Measurements from ENCODE around the gene BEND3. TPM values are rescaled to one million over a fixed set of nuclear protein-coding genes. Genes with fewer than 3 reads are reported as not detected.
A peak's percentile ranks its signal among the peaks of the same experiment; 100 is the strongest.

Gene BEND3
- total and polyA plus RNA-seq, 10 of the 15 experiments (the other 5 are each of a cell fraction or from before 2014, with no cell fraction given), result 1.1 to 9.0 (median 3.6) TPM

DNA sequence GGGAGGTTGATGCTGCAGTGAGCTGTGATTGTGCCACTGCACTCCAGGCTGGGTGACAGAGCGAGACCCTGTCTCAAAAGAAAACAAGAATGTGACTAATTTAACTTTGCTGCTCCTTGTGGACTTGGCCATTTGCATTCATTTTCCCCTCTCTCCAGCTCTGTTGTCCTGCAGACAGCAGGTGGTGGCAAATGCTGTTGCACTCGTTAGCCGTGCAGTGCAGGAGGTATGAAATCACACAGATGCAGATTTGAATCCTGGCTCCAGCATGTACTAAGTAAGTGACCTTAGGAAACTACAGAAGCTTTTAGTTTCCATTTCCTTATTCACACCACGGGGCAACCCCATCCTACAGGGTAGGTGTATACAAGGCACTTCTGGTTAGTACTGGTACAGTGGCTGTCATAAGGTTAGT is 9.6 kb upstream of the BEND3 start:
- Histone ChIP-seq H3K4me1 (ENCODE audit: control insufficient read depth, insufficient read depth, low read length) (peaks cover 13% of the 10 kb centered on the region), H3K4me3 (no peak overlapping the region), H3K27ac (ENCODE audit: control insufficient read depth, insufficient read depth) (no peak overlapping the region), H3K79me2 (ENCODE audit: control insufficient read depth, insufficient read depth, low read length) (no peaks in the 10 kb centered on the region), H3K9me3 (replicated peaks; ENCODE audit: control insufficient read depth, insufficient read depth, low read length) (no peaks in the 10 kb centered on the region), H3K4me2 (ENCODE audit: control insufficient read depth, insufficient read depth) (peak overlapping the region; percentile 44; the same call in 1 of the 2 replicates), H2AFZ (ENCODE audit: control insufficient read depth, low read depth, low read length) (peak overlapping the region; percentile 67), H3K36me3 (ENCODE audit: control insufficient read depth in 2 of 2, insufficient read depth in 2 of 2, low read length in 1 of 2) (no peaks in the 10 kb centered on the region), H4K20me1 (ENCODE audit: control insufficient read depth, insufficient read depth) (no peaks in the 10 kb centered on the region), H3K27me3 (replicated peaks in 1 of 2; ENCODE audit: control insufficient read depth in 2 of 2, insufficient read depth in 2 of 2, low read length in 1 of 2) (no peaks in the 10 kb centered on the region), H3K9ac (ENCODE audit: control insufficient read depth, insufficient read depth, low read length) (no peak overlapping the region)
- FAIRE-seq, result no peak
- in situ Hi-C loops (cut with MboI), result no loop called here
- ATAC-seq, result peak; percentile 91
- WGBS (ENCODE audit: insufficient coverage, insufficient replicate concordance, low lambda C conversion rate, missing lambda C conversion rate), result 0% methylated on average over 4 of the region's 4 CpGs
- BruUV-seq (replicated peaks), result no TSS peak
- intact Hi-C loops (cut with micrococcal nuclease; ENCODE audit: unreplicated experiment), result no loop called here
- POLR2A ChIA-PET, result no interaction called here
- CTCF ChIA-PET, result interaction anchor here (0.8 to 1.4 kb wide), 4 partner anchors 9 to 193 kb away, joined by 3 to 6 read pairs (median 3); partner anchors contain the start of gene BEND3
- RAD21 ChIA-PET (ENCODE audit: unreplicated experiment), result interaction anchor here (2.8 kb wide), 2 partner anchors 9 to 11 kb away, joined by 7 to 11 read pairs; partner anchors contain the start of gene BEND3
- DNase-seq (ENCODE audit: low read depth, low spot score), result peak; percentile 40
- SMC1A ChIA-PET (ENCODE audit: uncharacterized antibody, unreplicated experiment), result interaction anchor here (0.8 to 1.4 kb wide), 5 partner anchors 9 to 335 kb away, joined by 3 to 5 read pairs (median 3); no protein-coding TSS in a partner anchor
- TF ChIP-seq SP1 (IDR thresholded peaks at IDR 0.05; ENCODE audit: low read depth, low read length), result no peak
- TF ChIP-seq STAT3 (IDR thresholded peaks at IDR 0.05; ENCODE audit: low read depth, low read length), result no peak
- TF ChIP-seq ETV6 (conservative IDR thresholded peaks at IDR 0.05 in 1 of 2, IDR thresholded peaks at IDR 0.05 in 1 of 2; ENCODE audit: borderline replicate concordance in 1 of 2, low read depth in 1 of 2), result peak in 1 of 2 experiments; percentile 51; a peak in 1 of 4 replicates
- no peak for TF ChIP-seq STAT1 (conservative IDR thresholded peaks at IDR 0.05)
- TF ChIP-seq ASH2L (IDR thresholded peaks at IDR 0.05; ENCODE audit: borderline replicate concordance, low read depth), result no peak
- no peak for TF ChIP-seq ZBED1 (IDR thresholded peaks at IDR 0.05; ENCODE audit: borderline replicate concordance)
- TF ChIP-seq SMARCA5 (IDR thresholded peaks at IDR 0.05), result no peak
- TF ChIP-seq POLR2AphosphoS5 (IDR thresholded peaks at IDR 0.05; ENCODE audit: low read length), result no peak
- no peak for TF ChIP-seq BHLHE40 (IDR thresholded peaks at IDR 0.05; ENCODE audit: borderline replicate concordance in 1 of 2, low read depth in 2 of 2, low read length in 1 of 2)
- TF ChIP-seq ATF7 (IDR thresholded peaks at IDR 0.05; ENCODE audit: low read depth), result 0 out of 2 replicates have a peak, but pooled peaks have one; percentile 14
- TF ChIP-seq, protein P1, sequence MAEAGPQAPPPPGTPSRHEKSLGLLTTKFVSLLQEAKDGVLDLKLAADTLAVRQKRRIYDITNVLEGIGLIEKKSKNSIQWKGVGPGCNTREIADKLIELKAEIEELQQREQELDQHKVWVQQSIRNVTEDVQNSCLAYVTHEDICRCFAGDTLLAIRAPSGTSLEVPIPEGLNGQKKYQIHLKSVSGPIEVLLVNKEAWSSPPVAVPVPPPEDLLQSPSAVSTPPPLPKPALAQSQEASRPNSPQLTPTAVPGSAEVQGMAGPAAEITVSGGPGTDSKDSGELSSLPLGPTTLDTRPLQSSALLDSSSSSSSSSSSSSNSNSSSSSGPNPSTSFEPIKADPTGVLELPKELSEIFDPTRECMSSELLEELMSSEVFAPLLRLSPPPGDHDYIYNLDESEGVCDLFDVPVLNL (IDR thresholded peaks at IDR 0.05; ENCODE audit: low read depth, low read length), result no peak
- TF ChIP-seq CBX5 (IDR thresholded peaks at IDR 0.05; ENCODE audit: low read depth), result no peak
- TF ChIP-seq, protein P2, sequence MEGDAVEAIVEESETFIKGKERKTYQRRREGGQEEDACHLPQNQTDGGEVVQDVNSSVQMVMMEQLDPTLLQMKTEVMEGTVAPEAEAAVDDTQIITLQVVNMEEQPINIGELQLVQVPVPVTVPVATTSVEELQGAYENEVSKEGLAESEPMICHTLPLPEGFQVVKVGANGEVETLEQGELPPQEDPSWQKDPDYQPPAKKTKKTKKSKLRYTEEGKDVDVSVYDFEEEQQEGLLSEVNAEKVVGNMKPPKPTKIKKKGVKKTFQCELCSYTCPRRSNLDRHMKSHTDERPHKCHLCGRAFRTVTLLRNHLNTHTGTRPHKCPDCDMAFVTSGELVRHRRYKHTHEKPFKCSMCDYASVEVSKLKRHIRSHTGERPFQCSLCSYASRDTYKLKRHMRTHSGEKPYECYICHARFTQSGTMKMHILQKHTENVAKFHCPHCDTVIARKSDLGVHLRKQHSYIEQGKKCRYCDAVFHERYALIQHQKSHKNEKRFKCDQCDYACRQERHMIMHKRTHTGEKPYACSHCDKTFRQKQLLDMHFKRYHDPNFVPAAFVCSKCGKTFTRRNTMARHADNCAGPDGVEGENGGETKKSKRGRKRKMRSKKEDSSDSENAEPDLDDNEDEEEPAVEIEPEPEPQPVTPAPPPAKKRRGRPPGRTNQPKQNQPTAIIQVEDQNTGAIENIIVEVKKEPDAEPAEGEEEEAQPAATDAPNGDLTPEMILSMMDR (IDR thresholded peaks at IDR 0.05 in 2 of 3, conservative IDR thresholded peaks at IDR 0.05 in 1 of 3; ENCODE audit: control insufficient read depth in 2 of 3, extremely low read depth in 1 of 3, insufficient read depth in 1 of 3, low read depth in 3 of 3, low read length in 3 of 3), result peak in 1 of 3 experiments; percentile 13; a peak in 1 of 6 replicates
- TF ChIP-seq SMC3 (IDR thresholded peaks at IDR 0.05; ENCODE audit: borderline replicate concordance, low read length), result no peak
- no peak for TF ChIP-seq CHD1 (IDR thresholded peaks at IDR 0.05; ENCODE audit: low read depth, low read length)
- TF ChIP-seq ZSCAN29 (IDR thresholded peaks at IDR 0.05), result no peak
- TF ChIP-seq CHD2 (IDR thresholded peaks at IDR 0.05; ENCODE audit: borderline replicate concordance, low read depth, low read length), result no peak
- no peak for TF ChIP-seq JUNB (IDR thresholded peaks at IDR 0.05)
- no peak for TF ChIP-seq SIN3A (IDR thresholded peaks at IDR 0.05; ENCODE audit: low read depth, low read length)
- TF ChIP-seq, protein P3, sequence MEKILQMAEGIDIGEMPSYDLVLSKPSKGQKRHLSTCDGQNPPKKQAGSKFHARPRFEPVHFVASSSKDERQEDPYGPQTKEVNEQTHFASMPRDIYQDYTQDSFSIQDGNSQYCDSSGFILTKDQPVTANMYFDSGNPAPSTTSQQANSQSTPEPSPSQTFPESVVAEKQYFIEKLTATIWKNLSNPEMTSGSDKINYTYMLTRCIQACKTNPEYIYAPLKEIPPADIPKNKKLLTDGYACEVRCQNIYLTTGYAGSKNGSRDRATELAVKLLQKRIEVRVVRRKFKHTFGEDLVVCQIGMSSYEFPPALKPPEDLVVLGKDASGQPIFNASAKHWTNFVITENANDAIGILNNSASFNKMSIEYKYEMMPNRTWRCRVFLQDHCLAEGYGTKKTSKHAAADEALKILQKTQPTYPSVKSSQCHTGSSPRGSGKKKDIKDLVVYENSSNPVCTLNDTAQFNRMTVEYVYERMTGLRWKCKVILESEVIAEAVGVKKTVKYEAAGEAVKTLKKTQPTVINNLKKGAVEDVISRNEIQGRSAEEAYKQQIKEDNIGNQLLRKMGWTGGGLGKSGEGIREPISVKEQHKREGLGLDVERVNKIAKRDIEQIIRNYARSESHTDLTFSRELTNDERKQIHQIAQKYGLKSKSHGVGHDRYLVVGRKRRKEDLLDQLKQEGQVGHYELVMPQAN (conservative IDR thresholded peaks at IDR 0.05), result no peak
- no peak for TF ChIP-seq ZNF24 (IDR thresholded peaks at IDR 0.05)
- no peak for TF ChIP-seq TBL1XR1 (IDR thresholded peaks at IDR 0.05; ENCODE audit: low read depth, low read length)

Measured in GM12878 (cell line).